HG02610 (cell line): ENCODE measurements around the gene EPC1.

Source experiments
- ATAC-seq: cut with Tn5 transposase; IDR thresholded peaks from one replicate; pipeline ENCODE4 v1.9.1; 2021; ENCODE audit warnings: mild to moderate bottlenecking, moderate library complexity; ENCODE audit not compliant: unreplicated experiment

Gene EPC1

DNA sequence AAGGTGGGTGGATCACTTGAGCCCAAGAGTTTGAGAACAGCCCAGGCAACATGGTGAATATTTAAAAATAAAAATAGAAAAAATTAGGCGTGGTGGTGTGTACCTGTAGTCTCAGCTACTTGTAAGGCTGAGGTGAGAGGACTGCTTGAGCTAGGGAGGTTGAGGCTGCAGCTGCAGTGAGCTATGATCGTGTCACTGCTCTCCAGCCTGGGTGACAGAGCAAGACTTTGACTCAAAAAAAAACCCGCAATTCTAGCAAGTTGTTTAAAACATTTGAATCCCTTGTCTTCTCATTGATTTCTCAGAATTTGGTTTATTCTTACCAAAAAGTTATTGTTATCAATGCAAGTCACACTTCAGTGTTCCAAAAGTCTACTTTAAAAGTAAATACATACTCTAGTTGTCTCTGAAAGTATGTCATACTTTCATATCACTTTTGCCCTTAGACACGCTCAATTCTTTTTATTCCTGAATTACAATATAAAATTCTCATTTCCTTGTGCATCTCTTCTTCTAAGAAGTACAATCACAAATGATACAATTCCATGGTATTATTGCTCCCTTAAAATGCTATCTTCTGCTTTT, 6.3 kb downstream of the EPC1 start:
- ATAC-seq: no peak

DNA sequence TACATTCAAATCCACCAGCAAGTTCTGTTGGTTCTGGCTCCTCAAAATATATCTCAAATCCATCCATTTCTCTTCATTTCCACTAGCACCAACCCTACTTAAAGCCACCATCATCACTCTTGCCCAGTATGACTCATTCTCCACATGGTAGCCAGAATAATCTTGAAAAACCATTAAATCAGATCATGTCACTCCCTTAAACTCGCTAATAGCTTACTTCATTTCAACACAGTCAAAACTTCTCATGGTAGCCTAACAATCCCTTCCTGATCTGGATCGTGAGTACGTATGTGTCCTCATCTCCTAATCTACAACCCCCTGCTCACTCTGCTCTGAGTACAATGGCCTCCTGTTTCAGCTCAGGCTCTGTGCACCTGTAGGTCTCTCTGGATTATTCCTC, 8.7 kb downstream of the EPC1 start:
- no peak for ATAC-seq

DNA sequence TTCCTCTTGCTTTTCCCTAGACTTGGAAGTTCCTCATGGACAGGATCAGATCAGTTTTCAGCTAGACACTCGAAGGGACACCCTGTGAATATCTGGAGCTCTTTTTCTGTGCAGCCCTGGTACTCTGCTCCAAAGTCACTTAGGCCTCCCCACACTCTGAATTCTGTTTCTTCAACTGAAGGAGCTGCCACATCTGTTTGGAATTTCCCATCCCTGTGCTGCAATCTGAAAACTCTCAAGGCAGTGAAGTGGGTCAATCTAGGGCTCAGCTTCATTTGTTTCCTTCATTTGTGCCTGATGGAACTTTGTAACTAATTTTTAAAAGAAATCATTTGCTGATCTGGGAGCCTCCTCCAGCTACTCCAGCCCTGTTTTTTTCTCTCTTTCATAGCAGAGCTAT, 9.6 kb downstream of the EPC1 start:
- no peak for ATAC-seq

DNA sequence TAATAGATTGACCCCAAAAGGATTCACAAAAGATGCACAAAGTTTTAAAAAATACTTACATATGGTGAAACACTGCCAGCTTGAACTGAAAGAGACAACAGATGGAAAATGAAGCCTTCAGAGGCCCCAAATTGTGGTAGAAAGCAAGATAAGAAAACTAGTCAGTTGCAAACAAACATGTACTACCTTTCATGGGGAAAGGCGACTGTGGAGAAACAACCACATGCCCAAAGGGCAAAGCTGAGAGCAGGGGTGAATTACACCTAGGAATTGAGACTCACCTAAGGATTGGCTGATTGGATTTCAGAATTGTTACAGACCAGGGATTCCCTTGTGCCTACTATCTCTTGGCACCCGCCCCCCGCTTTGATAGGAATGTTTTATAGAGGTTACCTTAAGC, 13.1 kb downstream of the EPC1 start:
- ATAC-seq: no peak

DNA sequence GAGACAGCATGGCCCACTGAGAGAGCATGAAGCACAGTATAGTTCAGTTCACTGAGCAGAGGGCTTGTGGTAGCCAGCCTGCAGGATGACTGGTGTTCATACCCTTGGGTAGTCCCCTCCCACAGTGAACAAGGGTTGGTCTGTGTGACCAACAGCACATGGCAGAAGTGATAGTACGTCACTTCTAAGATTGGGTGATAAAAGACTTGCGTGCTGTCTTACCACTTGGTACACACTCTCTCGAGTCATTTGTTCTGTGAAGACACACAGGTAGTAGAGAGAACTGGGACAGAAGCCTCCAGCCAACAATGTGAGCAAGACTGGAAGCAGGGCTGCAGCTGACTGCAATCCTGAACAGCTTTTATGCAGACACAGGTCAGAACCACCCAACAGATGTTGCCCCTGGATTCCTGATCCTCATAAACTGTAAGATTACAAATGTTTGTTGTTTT, 14.6 kb downstream of the EPC1 start:
- ATAC-seq: peak; percentile 96

DNA sequence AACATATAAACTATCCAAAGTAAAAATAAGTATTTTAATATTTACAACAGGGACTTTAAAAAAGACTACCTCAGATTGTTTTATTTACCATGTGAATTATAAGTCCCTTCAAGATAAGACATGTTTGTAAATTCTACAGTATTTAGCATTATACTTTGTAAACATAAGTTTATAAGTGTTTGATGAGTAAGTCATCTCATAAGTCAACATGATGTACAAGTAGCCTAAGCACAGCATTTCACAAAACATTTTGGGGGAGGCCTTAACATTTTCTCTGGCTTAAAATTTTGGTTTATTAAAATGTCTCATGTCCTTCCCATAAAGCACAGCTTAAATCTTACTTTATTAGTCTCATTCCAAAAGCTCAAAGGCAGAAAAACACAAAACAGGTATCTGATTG, 15.4 kb downstream of the EPC1 start:
- ATAC-seq: no peak

DNA sequence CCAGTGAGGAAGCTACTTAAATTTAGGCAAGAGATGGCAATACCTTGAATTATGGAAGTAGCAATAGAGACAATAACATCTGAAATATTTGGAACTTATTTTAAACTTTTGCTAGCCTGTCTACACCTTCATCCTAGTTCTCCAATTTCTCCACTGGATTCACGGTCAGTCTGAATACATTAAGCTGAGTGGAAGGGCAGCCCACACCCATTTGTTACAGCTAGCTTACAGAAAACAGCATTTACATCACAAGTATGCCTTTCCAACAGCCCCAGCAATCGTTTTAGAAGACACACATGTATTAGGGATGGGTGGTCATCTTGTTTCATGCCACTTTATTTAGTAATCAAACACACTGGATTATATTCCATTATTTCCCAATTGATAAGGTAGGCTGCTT, 16.7 kb downstream of the EPC1 start:
- no peak for ATAC-seq

DNA sequence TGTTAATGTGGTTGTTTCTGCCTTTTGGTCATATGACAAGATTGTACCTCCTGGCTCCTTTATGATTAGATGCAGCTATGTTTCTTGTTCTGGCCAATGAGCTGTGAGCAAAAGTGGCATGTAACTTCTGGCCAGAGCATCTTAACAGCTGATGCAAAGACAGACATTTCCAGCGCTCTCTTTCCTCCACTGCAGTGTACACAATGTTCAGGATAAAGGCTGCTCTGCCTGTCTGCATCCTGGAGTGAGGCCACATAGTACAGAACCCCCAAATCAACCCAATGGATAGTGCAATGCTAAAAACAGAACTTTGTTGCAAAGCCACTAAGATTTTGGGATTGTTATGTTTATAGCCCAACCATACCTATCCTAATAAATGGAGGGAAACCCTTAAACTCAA, 17.9 kb downstream of the EPC1 start:
- no peak for ATAC-seq

DNA sequence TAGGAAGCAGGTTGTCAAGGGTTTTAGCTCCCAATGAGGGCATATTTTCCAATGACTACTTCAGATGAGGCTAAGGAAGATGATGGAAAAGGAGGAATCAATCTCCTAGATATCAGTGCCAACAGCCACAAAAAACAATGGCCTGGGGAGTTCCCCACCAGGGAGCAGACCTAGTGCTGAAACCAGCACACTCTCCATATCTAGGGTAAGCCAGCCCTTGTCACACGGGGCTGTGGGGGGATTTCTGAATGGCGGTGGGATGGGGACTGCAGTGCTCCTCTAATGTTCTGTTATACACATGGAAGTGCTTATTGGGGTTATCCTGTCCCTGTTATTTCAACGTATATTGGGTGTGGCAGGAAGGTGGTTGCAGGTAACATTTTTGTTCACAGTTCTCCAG, 18.5 kb downstream of the EPC1 start:
- ATAC-seq: no peak

DNA sequence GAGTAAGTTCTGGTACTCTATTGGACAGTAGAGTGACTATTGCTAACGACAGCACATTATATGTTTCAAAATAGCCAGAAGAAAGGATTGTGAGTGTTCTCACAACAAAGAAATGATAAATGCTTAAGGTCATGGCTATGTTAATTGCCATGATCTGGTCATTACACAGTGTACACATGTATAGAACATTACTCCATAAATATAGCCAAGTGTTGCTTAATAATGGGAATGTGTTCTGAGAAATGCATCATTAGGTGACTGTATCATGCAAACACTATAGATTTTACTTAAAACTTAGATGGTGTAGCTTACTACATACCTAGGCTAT, 19.6 kb downstream of the EPC1 start:
- ATAC-seq: no peak

DNA sequence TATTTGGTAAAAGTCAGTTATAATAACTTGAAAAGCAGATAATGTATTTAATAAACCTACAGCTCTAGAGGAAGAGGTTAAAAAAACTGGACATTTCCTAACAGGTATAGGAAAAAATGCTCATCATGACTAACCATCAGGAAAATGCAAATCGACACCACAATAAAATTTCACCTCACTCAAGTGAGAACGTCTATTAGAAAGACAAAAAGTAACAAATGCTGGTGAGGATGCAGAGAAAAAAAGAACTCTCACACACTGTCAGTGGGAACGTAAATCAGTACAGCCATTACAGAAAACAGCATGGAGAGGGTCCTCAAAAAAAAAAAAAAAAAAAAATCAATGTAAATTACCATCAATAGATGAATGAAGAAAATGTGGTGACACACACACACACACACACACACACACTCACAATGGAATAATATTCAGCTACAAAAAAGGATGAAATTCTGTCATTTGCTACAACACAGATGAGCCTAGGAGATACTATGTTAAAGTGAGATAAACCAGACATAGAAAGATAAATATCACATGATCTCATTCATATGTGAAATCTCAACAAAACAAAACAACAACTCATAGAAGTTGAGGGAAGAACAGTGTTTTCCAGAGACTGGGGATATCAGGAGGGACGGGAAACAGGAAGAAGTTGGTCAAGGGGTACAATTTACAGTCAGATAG, 20.1 kb downstream of the EPC1 start:
- ATAC-seq: no peak

DNA sequence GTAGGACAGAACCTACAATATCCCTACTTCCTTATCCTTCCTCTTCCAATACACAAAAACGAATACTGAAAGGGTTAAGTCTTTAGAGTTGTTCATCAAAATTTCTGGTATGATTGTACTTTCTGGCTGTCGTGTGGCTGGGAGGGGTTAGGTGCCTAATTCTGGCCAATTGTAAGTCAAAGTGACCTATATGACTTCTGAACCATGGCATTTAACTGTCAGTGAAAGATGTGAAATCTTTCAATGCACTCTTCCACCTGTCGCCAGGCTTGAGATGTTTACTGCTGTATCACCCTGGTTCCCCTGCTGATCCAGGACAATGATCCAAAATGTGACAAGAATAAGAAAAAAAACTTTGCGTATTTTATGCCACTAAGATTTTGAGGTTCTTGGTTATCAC, 20.8 kb downstream of the EPC1 start:
- ATAC-seq: peak; percentile 79

DNA sequence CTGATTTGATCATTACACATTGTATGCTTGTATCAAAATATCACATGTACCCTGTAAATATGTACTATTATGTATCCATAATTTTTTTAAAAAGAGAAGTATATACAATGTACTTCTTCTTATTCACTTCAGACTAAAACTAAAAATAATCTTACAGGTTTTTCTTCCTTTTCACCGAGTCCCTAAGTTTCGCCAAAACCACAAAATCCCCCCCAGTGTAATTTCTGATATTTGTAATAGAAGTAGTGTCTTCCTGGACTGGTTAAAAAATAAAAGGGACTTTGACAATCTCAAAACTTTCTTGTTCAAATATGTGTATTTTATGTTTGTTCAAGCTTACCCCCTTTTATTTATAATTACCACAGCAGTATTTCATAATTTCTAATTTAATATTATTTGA, 23.9 kb downstream of the EPC1 start:
- ATAC-seq: no peak

DNA sequence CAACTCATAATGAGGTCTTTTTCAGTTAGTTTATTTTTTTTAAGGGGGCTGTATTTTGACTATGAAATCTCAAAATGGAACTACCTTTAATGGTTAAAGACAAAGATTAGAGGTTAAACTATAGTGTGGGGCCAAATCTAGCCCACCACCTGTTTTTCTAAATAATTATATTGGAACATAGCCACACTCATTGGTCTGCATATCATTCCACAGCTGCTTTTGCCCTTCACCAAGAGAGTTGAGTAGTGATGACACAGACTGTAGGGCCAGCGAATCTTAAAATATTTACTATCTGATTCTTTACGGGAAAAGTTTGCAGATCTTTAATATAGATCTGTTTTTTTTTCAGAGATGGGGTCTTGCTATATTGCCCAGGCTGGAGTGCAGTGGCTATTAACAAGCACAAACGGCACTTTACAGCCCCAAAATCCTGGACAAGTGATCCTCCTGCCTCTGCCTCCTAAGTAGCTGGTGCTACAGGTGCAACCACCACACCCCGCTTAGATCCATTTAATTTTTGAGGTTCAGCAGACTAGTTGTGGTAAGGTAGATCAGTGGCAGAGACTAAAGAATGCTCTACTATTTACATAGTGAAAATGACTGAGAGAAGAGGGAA, 25.8 kb downstream of the EPC1 start:
- ATAC-seq: no peak

DNA sequence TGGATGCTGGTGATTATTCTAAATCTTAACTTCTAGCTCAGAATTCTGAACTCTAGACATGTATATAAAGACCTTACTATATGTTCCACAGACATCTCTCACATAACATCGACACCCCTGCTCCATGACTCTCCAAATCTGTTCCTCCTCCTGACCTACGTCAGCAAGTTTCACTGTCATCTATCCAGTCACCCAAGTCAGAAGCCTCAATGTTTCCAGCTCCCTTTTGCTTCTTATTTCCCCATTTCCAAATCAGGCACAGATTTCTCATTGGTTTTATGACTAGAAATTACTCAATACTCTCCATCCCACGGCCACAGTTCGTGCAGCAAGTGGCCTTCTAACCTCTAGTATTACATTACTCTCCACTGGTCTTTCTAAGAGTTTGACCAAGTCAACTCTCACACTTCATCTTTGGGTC, 28.5 kb downstream of the EPC1 start:
- peak; percentile 54 for ATAC-seq

DNA sequence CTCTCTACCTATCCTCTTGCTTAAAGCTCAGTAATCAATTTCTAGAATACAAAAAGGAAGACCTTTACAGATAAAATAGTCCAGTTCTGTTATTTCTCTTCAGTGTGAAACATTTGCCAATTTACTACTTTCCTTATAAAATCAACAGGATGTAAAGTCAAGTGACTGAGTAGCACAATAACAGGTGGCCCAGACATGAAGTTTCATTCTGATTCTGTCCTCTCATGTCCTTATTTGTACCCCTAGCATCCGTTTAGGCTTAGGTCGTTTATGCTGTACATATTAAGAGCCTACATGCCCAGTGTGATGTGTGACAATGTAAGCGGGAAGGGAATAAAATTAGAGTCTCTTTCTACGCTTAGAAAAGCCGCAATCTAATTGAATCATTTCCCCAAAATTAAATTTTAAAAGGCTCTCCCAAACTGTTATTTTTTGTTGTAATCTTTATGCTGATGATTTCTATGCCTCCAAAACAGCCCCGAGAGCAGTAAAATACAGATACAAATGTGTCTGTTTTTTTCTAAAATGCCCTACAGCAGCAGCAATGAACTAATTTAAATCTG, 29.1 kb downstream of the EPC1 start:
- ATAC-seq: peak; percentile 93

DNA sequence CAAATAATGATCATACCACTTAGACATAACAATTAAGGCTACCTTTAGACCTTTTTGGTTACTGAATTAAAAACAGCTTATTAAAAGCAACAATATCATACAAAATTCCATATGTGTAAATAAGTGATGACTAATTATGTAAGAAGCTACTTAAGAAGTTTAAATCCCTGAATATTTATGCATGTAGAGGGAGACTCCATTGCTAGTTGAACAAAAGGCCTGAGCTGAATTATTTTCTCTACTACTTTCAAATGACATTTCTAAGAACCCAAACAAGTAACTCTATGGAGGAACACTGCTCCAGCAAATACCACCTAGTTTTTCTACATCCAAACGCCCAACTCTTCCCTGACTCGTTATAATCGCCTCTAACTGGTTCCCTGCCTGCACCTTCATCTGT, 31.5 kb downstream of the EPC1 start:
- ATAC-seq: no peak

DNA sequence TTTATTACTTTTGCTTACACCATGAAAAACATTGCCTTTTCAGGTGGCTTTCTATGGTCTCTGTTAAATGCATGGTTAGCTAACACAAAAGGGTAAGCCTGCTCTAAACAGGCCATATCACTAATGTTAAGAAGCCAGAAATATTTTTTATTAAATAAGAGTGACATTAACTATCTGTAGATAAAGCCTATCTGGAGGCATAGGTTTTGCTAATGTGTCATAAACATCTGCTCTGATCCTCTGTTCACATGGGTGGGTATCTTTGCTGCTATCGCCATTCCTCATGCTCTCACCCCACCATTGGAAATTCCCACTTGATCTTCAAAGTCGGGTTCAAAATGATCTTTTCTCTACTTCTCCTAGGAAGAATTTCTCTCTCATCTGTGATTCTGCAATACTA, 32.4 kb downstream of the EPC1 start:
- ATAC-seq: no peak

DNA sequence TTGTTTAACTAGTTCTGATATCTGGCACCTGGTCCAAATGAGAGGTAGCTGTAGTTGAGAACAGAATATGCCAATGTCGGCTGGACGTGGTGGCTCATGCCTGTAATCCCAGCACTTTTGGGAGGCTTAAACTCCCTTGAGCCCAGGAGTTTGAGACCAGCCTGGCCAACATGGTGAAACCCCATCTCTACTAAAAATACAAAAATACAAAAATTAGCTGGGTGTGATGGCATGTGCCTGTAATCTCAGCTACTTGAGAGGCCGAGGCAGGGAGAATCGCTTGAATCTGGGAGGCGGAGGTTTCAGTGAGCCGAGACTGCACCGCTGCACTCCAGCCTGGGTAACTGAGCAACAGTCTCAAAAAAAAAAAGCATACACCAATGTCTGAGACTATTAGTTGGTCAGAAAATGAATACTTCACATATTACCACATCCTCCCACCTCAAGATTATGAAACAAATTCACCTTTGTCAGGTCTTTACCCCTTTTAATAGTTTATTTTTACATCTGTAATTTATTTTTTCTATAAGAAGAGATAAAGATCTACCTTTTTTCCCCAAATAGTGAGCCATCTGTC, 38.8 kb downstream of the EPC1 start:
- no peak for ATAC-seq

DNA sequence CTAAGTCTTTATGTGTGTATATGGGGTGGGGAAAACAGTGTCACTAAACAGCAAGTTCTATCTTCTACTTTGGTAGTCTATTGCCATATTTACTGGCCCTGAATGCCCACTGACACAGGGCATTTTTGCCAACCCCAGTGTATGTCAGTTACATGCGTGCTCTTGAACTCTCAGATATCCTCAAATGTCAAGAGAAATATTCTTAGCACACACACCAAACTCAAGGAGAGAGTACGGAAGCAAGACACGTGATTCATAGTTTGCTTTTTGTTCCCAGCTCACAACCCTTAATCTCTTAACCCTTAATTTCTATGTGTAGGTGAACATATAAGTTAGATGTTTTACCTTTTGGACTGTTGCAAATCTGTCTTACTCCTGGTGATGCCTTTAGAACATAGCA, 39.3 kb downstream of the EPC1 start:
- ATAC-seq: no peak

DNA sequence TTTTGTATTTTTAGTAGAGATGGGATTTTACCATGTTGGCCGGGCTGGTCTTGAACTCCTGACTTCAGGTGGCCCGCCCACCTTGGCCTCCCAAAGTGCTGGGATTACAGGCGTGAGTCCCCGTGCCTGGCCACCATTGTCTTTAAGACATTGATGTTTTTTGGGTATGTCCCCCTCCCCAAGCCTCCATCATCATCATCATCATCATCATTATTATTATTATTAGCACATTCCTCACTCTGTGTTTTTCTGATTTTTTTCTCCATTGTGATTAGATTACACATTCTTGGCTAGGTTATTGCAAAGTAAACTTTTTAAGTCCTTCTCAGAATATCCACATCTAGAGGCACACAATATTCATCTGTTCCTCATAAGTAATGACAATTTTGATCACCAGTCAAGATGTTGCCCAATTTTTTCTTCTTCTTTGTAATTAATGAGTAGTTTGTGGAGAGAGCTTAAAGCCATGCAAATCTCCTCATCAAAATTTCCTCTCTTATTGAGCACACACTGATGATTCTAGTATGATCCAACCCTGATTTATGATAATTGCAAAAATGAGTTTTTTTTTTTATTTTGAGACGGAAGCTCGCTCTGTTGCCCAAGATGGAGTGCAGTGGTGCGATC, 47.5 kb downstream of the EPC1 start:
- no peak for ATAC-seq
